ENCODE data around the gene SIGLEC15.

SIGLEC15 gene

DNA sequence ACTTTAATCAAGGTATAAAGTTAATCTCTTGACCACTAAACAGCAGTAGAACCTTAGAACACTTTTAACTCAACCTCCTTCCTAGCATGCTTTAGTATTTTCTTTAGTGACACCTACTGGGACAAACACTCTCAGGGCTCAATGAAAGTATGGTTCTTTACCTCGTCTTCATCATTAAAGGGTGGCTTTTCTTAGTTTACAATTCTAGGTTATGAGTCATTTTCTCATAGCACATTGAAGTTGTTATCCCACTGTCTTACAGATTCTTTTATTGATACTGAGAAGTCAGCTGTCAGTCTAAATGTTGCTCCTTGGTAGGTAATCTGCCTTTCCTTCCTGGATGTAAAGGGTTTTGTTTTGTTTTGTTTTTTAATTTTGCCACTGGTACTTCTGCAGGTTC, 38.0 kb downstream of the SIGLEC15 start:
- Histone ChIP-seq H3K4me2 (ENCODE audit: low read depth, low read length, poor library complexity, severe bottlenecking) (no peak overlapping the region), H2AFZ (ENCODE audit: low read depth, low read length, severe bottlenecking) (no peak overlapping the region), H3K9me2 (replicated peaks; ENCODE audit: insufficient read depth, low read length) (no peaks in the 10 kb centered on the region), H3K36me3 (ENCODE audit: low read length) (peaks cover 4% of the 10 kb centered on the region; the same call in 1 of the 2 replicates), H3K9me3 (ENCODE audit: insufficient read depth, low read length) (no peaks in the 10 kb centered on the region), H3K9ac (ENCODE audit: low read length) (no peak overlapping the region), H3K27ac (ENCODE audit: low read depth, low read length) (no peak overlapping the region), H3K79me2 (ENCODE audit: insufficient read depth, low read length) (no peaks in the 10 kb centered on the region), H3K27me3 (ENCODE audit: low read length) (no peaks in the 10 kb centered on the region), H3K4me3 (ENCODE audit: insufficient read depth, low read length, poor library complexity, severe bottlenecking) (no peak overlapping the region), H3F3A (ENCODE audit: insufficient read depth) (no peaks in the 10 kb centered on the region), H4K20me1 (ENCODE audit: low read depth, low read length) (no peaks in the 10 kb centered on the region)
- TF ChIP-seq EZH2phosphoT487 (conservative IDR thresholded peaks at IDR 0.05; ENCODE audit: low read length), result no peak
- TF ChIP-seq, protein P1, sequence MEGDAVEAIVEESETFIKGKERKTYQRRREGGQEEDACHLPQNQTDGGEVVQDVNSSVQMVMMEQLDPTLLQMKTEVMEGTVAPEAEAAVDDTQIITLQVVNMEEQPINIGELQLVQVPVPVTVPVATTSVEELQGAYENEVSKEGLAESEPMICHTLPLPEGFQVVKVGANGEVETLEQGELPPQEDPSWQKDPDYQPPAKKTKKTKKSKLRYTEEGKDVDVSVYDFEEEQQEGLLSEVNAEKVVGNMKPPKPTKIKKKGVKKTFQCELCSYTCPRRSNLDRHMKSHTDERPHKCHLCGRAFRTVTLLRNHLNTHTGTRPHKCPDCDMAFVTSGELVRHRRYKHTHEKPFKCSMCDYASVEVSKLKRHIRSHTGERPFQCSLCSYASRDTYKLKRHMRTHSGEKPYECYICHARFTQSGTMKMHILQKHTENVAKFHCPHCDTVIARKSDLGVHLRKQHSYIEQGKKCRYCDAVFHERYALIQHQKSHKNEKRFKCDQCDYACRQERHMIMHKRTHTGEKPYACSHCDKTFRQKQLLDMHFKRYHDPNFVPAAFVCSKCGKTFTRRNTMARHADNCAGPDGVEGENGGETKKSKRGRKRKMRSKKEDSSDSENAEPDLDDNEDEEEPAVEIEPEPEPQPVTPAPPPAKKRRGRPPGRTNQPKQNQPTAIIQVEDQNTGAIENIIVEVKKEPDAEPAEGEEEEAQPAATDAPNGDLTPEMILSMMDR (IDR thresholded peaks at IDR 0.05; ENCODE audit: insufficient read depth, low read length, poor library complexity, severe bottlenecking), result no peak

DNA sequence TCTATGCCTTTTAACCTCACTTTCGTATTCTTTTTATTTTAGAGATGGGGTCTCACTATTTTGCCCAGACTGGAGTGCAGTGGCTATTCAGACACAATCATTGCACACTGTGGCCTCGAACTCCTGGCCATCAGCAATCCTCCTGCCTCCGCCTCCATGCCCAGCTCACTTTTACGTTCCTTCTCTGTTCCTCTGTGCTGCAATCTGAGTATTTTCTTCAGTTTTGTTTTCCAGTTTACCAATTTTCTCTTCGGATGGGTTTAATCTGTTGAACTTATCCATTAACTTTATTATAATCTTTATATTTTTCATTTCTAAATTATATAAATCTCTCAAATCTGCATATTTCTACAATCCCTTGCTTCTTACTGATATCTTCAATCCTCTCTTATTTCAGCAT, 38.6 kb downstream of the SIGLEC15 start:
- H3K79me2 ChIP-seq (ENCODE audit: insufficient read depth, low read length), result no peaks in the 10 kb centered on the region
- H3K27me3 ChIP-seq (ENCODE audit: low read length), result no peaks in the 10 kb centered on the region
- H4K20me1 ChIP-seq (ENCODE audit: low read depth, low read length), result no peaks in the 10 kb centered on the region
- H3F3A ChIP-seq (ENCODE audit: insufficient read depth), result no peaks in the 10 kb centered on the region
- H3K27ac ChIP-seq (ENCODE audit: low read depth, low read length), result no peak overlapping the region
- no peak overlapping the region for H3K9ac ChIP-seq (ENCODE audit: low read length)
- H3K9me2 ChIP-seq (replicated peaks; ENCODE audit: insufficient read depth, low read length), result no peaks in the 10 kb centered on the region
- H3K36me3 ChIP-seq (ENCODE audit: low read length), result peaks cover 3% of the 10 kb centered on the region; the same call in 1 of the 2 replicates
- no peaks in the 10 kb centered on the region for H3K9me3 ChIP-seq (ENCODE audit: insufficient read depth, low read length)
- no peak overlapping the region for H3K4me3 ChIP-seq (ENCODE audit: insufficient read depth, low read length, poor library complexity, severe bottlenecking)
- TF ChIP-seq, protein P1 (IDR thresholded peaks at IDR 0.05; ENCODE audit: insufficient read depth, low read length, poor library complexity, severe bottlenecking), result no peak
- no peak for TF ChIP-seq EZH2phosphoT487 (conservative IDR thresholded peaks at IDR 0.05; ENCODE audit: low read length)
- no peak overlapping the region for H2AFZ ChIP-seq (ENCODE audit: low read depth, low read length, severe bottlenecking)
- no peak overlapping the region for H3K4me2 ChIP-seq (ENCODE audit: low read depth, low read length, poor library complexity, severe bottlenecking)

DNA sequence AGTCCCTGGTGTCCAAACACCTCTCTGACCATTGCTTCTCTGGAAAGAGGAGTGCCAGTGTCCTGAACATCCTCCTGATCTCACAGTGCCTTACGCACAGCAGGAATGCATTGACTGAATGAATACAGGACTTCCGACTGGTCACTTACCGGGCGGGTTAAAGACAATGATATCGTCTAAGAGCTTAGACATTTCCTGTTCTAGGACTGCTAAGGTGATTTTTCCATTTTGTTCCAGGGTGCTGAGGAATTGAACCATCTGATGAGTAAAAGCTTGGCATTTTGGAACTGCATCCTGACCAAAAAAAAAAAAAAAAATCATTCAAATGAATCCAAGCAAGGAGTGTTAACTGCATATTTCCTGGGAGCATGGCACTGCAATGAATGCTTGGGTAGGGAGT, 40.0 kb downstream of the SIGLEC15 start:
- Histone ChIP-seq H3K4me2 (ENCODE audit: low read depth, low read length, poor library complexity, severe bottlenecking) (no peak overlapping the region), H3K9ac (ENCODE audit: low read length) (no peak overlapping the region), H3K79me2 (ENCODE audit: insufficient read depth, low read length) (no peaks in the 10 kb centered on the region), H3F3A (ENCODE audit: insufficient read depth) (no peaks in the 10 kb centered on the region), H3K36me3 (ENCODE audit: low read length) (no peaks in the 10 kb centered on the region; the same call in 1 of the 2 replicates), H2AFZ (ENCODE audit: low read depth, low read length, severe bottlenecking) (no peak overlapping the region), H3K9me3 (ENCODE audit: insufficient read depth, low read length) (no peaks in the 10 kb centered on the region), H3K4me3 (ENCODE audit: insufficient read depth, low read length, poor library complexity, severe bottlenecking) (no peak overlapping the region), H3K27ac (ENCODE audit: low read depth, low read length) (no peak overlapping the region), H3K27me3 (ENCODE audit: low read length) (no peaks in the 10 kb centered on the region), H3K9me2 (replicated peaks; ENCODE audit: insufficient read depth, low read length) (no peaks in the 10 kb centered on the region), H4K20me1 (ENCODE audit: low read depth, low read length) (no peaks in the 10 kb centered on the region)
- TF ChIP-seq EZH2phosphoT487 (conservative IDR thresholded peaks at IDR 0.05; ENCODE audit: low read length), result no peak

DNA sequence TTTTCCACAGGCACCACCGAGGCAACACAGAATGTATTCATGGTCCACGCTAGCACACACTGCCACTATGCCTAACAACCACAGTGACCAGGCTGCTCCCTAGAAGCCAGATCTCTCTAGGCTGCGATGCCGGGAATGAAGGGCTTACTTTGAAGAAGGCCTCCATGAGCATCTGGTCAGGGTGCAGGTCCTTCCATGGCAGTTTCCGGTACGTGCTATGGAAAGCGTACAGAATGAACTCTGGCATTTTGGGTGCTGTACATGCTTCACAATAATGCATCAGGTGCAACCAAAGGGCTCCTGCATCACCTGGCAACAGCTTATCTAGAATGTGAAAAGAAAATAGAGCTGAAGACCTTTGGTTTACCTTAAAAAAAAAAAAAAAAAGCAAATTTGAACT, 44.9 kb downstream of the SIGLEC15 start:
- no peak overlapping the region for H3K4me2 ChIP-seq (ENCODE audit: low read depth, low read length, poor library complexity, severe bottlenecking)
- H4K20me1 ChIP-seq (ENCODE audit: low read depth, low read length), result no peaks in the 10 kb centered on the region
- H2AFZ ChIP-seq (ENCODE audit: low read depth, low read length, severe bottlenecking), result no peak overlapping the region
- H3K36me3 ChIP-seq (ENCODE audit: low read length), result peaks cover 12% of the 10 kb centered on the region
- H3K4me3 ChIP-seq (ENCODE audit: insufficient read depth, low read length, poor library complexity, severe bottlenecking), result no peak overlapping the region
- TF ChIP-seq, protein P1 (IDR thresholded peaks at IDR 0.05; ENCODE audit: insufficient read depth, low read length, poor library complexity, severe bottlenecking), result no peak
- TF ChIP-seq EZH2phosphoT487 (conservative IDR thresholded peaks at IDR 0.05; ENCODE audit: low read length), result no peak
- no peaks in the 10 kb centered on the region for H3K9me2 ChIP-seq (replicated peaks; ENCODE audit: insufficient read depth, low read length)
- H3K79me2 ChIP-seq (ENCODE audit: insufficient read depth, low read length), result no peaks in the 10 kb centered on the region
- H3F3A ChIP-seq (ENCODE audit: insufficient read depth), result 0 out of 2 replicates have a peak, but pooled peaks cover 6% of the 10 kb centered on the region
- H3K27me3 ChIP-seq (ENCODE audit: low read length), result no peaks in the 10 kb centered on the region
- H3K9me3 ChIP-seq (ENCODE audit: insufficient read depth, low read length), result no peaks in the 10 kb centered on the region
- H3K9ac ChIP-seq (ENCODE audit: low read length), result no peak overlapping the region
- no peak overlapping the region for H3K27ac ChIP-seq (ENCODE audit: low read depth, low read length)

Measured in SU-DHL-6 (cell line).